ENCODE measurements around the gene PAFAH1B1.

The PAFAH1B1 gene

DNA sequence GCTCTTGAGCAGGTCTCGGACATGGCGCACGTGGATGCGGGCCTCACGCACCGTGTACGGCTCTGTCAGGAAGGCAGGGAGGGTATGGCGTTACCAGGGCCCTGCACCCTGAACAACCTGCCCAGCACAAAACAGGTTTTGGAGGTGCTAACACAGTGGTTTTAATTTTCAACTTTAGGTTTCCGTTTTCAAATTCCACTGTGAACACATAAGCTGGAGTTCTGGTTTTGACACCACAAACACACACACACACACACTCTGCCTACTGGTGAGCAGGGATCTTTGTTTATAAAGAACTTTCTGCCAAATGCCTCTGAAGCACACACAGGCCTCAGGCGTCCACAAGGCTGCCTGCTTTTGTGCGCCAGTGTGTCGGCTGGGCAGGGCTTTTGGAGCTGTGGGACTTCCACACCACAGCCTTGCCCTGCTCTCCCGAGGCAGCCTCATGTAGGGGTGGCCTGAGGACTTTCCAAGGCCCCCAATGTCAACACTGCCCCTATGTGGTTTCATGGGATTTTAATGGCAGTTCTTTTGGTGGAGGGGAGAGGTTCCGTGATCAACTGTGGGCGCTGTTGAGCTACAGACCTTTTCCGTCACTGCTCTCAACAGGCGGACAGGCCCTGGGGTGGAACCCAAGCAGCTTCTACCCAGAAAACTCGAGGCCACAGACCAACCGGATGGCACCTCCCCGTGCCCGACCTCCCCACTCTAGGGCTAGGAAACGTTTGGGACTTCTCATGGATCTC, 108.7 kb downstream of the PAFAH1B1 start:
- Histone ChIP-seq H3K4me3 (ENCODE audit: low read depth, low read length) (no peak overlapping the region), H3K4me1 (ENCODE audit: control insufficient read depth, insufficient read depth, low read length) (0 out of 2 replicates have a peak, but pooled peaks cover 4% of the 10 kb centered on the region), H3K36me3 (ENCODE audit: control insufficient read depth in 2 of 2, insufficient read depth in 1 of 2, low read length in 2 of 2) (peaks cover 8 to 73% of the 10 kb centered on the region in 2 experiments; a peak in 2 of 3 replicates), H3K9me3 (ENCODE audit: control insufficient read depth, insufficient read depth, low read depth, low read length) (no peaks in the 10 kb centered on the region), H3K27ac (ENCODE audit: extremely low read depth, low read depth, low read length) (no peak overlapping the region)
- ChIA-PET POLR2A (interaction anchor here (1.0 kb wide), 1 partner anchor 16 kb away, joined by 3 read pairs; no protein-coding TSS in a partner anchor), CTCF (interaction anchor here (0.6 to 0.9 kb wide), 2 partner anchors 81 to 268 kb away, joined by 3 read pairs; no protein-coding TSS in a partner anchor)
- TF ChIP-seq ZNF48 (tag by site-specific recombination; IDR thresholded peaks at IDR 0.05) (no peak), SCRT2 (tag by site-specific recombination; IDR thresholded peaks at IDR 0.05) (no peak), ZNF600 (tag by site-specific recombination; IDR thresholded peaks at IDR 0.05) (no peak), ZNF16 (tag by site-specific recombination; IDR thresholded peaks at IDR 0.05; ENCODE audit: low read depth) (no peak), ZNF266 (tag by site-specific recombination; IDR thresholded peaks at IDR 0.05; ENCODE audit: low read depth) (no peak), REPIN1 (tag by site-specific recombination; IDR thresholded peaks at IDR 0.05; ENCODE audit: low read depth) (no peak), ZNF121 (tag by site-specific recombination; IDR thresholded peaks at IDR 0.05) (no peak), SP7 (tag by site-specific recombination; IDR thresholded peaks at IDR 0.05) (no peak), ZNF175 (tag by site-specific recombination; IDR thresholded peaks at IDR 0.05) (no peak), ZNF629 (tag by site-specific recombination; IDR thresholded peaks at IDR 0.05) (no peak), ZNF37A (tag by site-specific recombination; IDR thresholded peaks at IDR 0.05) (no peak), ZNF544 (tag by site-specific recombination; IDR thresholded peaks at IDR 0.05) (no peak), ZBTB48 (tag by site-specific recombination; IDR thresholded peaks at IDR 0.05) (no peak), ZFP3 (tag by site-specific recombination; IDR thresholded peaks at IDR 0.05; ENCODE audit: low read depth) (no peak)
- TF ChIP-seq, protein P1, sequence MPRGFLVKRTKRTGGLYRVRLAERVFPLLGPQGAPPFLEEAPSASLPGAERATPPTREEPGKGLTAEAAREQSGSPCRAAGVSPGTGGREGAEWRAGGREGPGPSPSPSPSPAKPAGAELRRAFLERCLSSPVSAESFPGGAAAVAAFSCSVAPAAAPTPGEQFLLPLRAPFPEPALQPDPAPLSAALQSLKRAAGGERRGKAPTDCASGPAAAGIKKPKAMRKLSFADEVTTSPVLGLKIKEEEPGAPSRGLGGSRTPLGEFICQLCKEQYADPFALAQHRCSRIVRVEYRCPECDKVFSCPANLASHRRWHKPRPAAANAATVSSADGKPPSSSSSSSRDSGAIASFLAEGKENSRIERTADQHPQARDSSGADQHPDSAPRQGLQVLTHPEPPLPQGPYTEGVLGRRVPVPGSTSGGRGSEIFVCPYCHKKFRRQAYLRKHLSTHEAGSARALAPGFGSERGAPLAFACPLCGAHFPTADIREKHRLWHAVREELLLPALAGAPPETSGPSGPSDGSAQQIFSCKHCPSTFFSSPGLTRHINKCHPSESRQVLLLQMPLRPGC (tag by site-specific recombination; IDR thresholded peaks at IDR 0.05), result no peak
- TF ChIP-seq, protein P2, sequence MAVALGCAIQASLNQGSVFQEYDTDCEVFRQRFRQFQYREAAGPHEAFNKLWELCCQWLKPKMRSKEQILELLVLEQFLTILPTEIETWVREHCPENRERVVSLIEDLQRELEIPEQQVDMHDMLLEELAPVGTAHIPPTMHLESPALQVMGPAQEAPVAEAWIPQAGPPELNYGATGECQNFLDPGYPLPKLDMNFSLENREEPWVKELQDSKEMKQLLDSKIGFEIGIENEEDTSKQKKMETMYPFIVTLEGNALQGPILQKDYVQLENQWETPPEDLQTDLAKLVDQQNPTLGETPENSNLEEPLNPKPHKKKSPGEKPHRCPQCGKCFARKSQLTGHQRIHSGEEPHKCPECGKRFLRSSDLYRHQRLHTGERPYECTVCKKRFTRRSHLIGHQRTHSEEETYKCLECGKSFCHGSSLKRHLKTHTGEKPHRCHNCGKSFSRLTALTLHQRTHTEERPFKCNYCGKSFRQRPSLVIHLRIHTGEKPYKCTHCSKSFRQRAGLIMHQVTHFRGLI (tag by site-specific recombination; IDR thresholded peaks at IDR 0.05), result no peak

DNA sequence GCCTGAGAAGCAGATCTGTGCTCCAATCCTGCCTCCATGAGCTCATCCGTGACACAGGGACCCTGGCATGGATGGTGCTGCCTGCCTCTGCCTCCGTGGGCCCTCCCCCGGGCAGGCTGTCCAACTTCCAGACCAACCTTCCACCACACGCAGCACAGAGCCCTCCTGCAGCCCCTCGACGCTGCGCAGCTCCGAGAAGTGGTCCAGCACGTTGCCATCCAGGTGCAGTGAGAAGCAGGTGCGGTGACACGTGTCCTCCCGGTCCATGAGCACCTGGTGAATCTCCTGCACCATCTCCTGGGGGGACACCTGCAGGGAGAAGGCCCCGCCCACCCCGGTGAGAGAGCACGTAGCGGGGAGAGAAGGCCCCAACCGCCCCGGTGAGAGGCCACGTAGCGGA, 109.7 kb downstream of the PAFAH1B1 start:
- POLR2A ChIA-PET, result interaction anchor here (1.0 kb wide), 1 partner anchor 17 kb away, joined by 3 read pairs; no protein-coding TSS in a partner anchor
- TF ChIP-seq, protein P3, sequence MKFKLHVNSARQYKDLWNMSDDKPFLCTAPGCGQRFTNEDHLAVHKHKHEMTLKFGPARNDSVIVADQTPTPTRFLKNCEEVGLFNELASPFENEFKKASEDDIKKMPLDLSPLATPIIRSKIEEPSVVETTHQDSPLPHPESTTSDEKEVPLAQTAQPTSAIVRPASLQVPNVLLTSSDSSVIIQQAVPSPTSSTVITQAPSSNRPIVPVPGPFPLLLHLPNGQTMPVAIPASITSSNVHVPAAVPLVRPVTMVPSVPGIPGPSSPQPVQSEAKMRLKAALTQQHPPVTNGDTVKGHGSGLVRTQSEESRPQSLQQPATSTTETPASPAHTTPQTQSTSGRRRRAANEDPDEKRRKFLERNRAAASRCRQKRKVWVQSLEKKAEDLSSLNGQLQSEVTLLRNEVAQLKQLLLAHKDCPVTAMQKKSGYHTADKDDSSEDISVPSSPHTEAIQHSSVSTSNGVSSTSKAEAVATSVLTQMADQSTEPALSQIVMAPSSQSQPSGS (tag by site-specific recombination; IDR thresholded peaks at IDR 0.05; ENCODE audit: low read depth), result no peak
- TF ChIP-seq SP2 (tag by site-specific recombination; IDR thresholded peaks at IDR 0.05) (0 out of 2 replicates have a peak, but pooled peaks have one; percentile 4), ZNF600 (tag by site-specific recombination; IDR thresholded peaks at IDR 0.05) (peak; percentile 25; the same call in 1 of the 2 replicates)
- TF ChIP-seq, protein P4, sequence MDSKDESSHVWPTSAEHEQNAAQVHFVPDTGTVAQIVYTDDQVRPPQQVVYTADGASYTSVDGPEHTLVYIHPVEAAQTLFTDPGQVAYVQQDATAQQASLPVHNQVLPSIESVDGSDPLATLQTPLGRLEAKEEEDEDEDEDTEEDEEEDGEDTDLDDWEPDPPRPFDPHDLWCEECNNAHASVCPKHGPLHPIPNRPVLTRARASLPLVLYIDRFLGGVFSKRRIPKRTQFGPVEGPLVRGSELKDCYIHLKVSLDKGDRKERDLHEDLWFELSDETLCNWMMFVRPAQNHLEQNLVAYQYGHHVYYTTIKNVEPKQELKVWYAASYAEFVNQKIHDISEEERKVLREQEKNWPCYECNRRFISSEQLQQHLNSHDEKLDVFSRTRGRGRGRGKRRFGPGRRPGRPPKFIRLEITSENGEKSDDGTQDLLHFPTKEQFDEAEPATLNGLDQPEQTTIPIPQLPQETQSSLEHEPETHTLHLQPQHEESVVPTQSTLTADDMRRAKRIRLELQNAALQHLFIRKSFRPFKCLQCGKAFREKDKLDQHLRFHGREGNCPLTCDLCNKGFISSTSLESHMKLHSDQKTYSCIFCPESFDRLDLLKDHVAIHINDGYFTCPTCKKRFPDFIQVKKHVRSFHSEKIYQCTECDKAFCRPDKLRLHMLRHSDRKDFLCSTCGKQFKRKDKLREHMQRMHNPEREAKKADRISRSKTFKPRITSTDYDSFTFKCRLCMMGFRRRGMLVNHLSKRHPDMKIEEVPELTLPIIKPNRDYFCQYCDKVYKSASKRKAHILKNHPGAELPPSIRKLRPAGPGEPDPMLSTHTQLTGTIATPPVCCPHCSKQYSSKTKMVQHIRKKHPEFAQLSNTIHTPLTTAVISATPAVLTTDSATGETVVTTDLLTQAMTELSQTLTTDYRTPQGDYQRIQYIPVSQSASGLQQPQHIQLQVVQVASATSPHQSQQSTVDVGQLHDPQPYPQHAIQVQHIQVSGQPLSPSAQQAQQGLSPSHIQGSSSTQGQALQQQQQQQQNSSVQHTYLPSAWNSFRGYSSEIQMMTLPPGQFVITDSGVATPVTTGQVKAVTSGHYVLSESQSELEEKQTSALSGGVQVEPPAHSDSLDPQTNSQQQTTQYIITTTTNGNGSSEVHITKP (tag by site-specific recombination; IDR thresholded peaks at IDR 0.05), result no peak
- Histone ChIP-seq H3K4me3 (ENCODE audit: low read depth, low read length) (no peak overlapping the region), H3K9me3 (ENCODE audit: control insufficient read depth, insufficient read depth, low read depth, low read length) (no peaks in the 10 kb centered on the region), H3K36me3 (ENCODE audit: control insufficient read depth in 2 of 2, insufficient read depth in 1 of 2, low read length in 2 of 2) (peaks cover 8 to 64% of the 10 kb centered on the region in 2 experiments; a peak in 2 of 3 replicates), H3K4me1 (ENCODE audit: control insufficient read depth, insufficient read depth, low read length) (0 out of 2 replicates have a peak, but pooled peaks cover 4% of the 10 kb centered on the region), H3K27ac (ENCODE audit: extremely low read depth, low read depth, low read length) (no peak overlapping the region)
- CTCF ChIA-PET, result interaction anchor here (0.9 kb wide), 1 partner anchor 269 kb away, joined by 3 read pairs; no protein-coding TSS in a partner anchor

Measured in HEK293 (cell line).